SK-N-SH (cell line): ENCODE measurements around the gene ANKRD39. TPM values are rescaled to one million over a fixed set of nuclear protein-coding genes. Genes with fewer than 3 reads are reported as not detected.

Source experiments
- CTCF ChIA-PET: fragments of 300-600, 350-600 bp; formaldehyde crosslinking; extraction: SDS; loops from one replicate; lab custom pipeline; 2021; lab: Yijun Ruan, JAX
- POLR2A ChIA-PET: fragments of 350-600 bp; sonication (Branson Sonifier 250); formaldehyde crosslinking; extraction: SDS; loops from one replicate; lab custom pipeline; 2020; ENCODE audit warnings: antibody characterized with exemption, inconsistent platforms; lab: Yijun Ruan, JAX
- DNase-seq: peaks from one replicate; pipeline ENCODE4 v3.0.0; 2012
- H2AFZ ChIP-seq: fragments of 200-600 bp; sonication (generic); 2 replicates; pipeline ENCODE4 v1.8.1; 2016; ENCODE audit warnings: antibody characterized with exemption, mild to moderate bottlenecking, low read depth
- H3F3A ChIP-seq: fragments of 200-600 bp; sonication (generic); replicated peaks from 2 replicates; pipeline ENCODE3; 2016; ENCODE audit warnings: antibody characterized with exemption, mild to moderate bottlenecking; ENCODE audit not compliant: insufficient read depth
- H3K27ac ChIP-seq, 2 experiments: fragments of 200-500 bp in 1 of 2; fragments of 200-600 bp in 1 of 2; sonication (Bioruptor generic) in 1 of 2; sonication (generic), shearing (Covaris generic) in 1 of 2; 2 replicates each; pipeline versions ENCODE4 v1.5.1 to v1.6.1; 2014 to 2016; ENCODE audit warnings: low read depth in 2 of 2, inconsistent platforms in 1 of 2, low read length in 1 of 2, mild to moderate bottlenecking in 1 of 2, mixed read lengths in 1 of 2
- H3K27me3 ChIP-seq: fragments of 200-600 bp; sonication (generic), shearing (Covaris generic); 2 replicates; pipeline ENCODE4 v1.6.1; 2016; ENCODE audit warnings: mixed run types; ENCODE audit not compliant: insufficient read depth
- H3K36me3 ChIP-seq, 2 experiments: fragments of 200-500 bp in 1 of 2; fragments of 200-600 bp in 1 of 2; sonication (Bioruptor generic) in 1 of 2; sonication (generic) in 1 of 2; replicated peaks in 1 of 2; 2 replicates each; pipeline versions ENCODE3 to v1.5.1; 2014 to 2016; ENCODE audit warnings: low read length in 1 of 2, mild to moderate bottlenecking in 1 of 2; ENCODE audit not compliant: insufficient read depth in 2 of 2, control insufficient read depth in 1 of 2
- H3K4me1 ChIP-seq, 2 experiments: fragments of 200-500 bp in 1 of 2; fragments of 200-600 bp in 1 of 2; sonication (Bioruptor generic) in 1 of 2; sonication (generic), shearing (Covaris generic) in 1 of 2; 2 replicates each; pipeline versions ENCODE4 v1.5.1 to v1.6.1; 2014 to 2016; ENCODE audit warnings: low read depth in 1 of 2, low read length in 1 of 2, mixed run types in 1 of 2; ENCODE audit not compliant: insufficient read depth in 2 of 2, control insufficient read depth in 1 of 2
- H3K4me2 ChIP-seq: fragments of 200-600 bp; sonication (generic), shearing (Covaris generic); 2 replicates; pipeline ENCODE4 v1.6.1; 2017; ENCODE audit warnings: mixed run types
- H3K4me3 ChIP-seq, 2 experiments: fragments of 200-500 bp in 1 of 2; fragments of 200-600 bp in 1 of 2; sonication (Bioruptor generic) in 1 of 2; sonication (generic), shearing (Covaris generic) in 1 of 2; 2 replicates each; pipeline versions ENCODE4 v1.5.1 to v1.8.1; 2014 to 2016; ENCODE audit warnings: low read depth in 2 of 2, inconsistent platforms in 1 of 2, low read length in 1 of 2, mild to moderate bottlenecking in 1 of 2, mixed read lengths in 1 of 2, moderate library complexity in 1 of 2
- H3K79me2 ChIP-seq: fragments of 200-600 bp; sonication (generic); 2 replicates; pipeline ENCODE4 v1.8.1; 2017; ENCODE audit warnings: mild to moderate bottlenecking; ENCODE audit not compliant: insufficient read depth
- H3K9ac ChIP-seq: fragments of 200-600 bp; sonication (generic); 2 replicates; pipeline ENCODE4 v1.6.1; 2017; ENCODE audit warnings: mixed run types
- H3K9me2 ChIP-seq: fragments of 200-600 bp; sonication (generic); 2 replicates; pipeline ENCODE4 v1.6.1; 2017; ENCODE audit warnings: mixed run types
- H3K9me3 ChIP-seq: fragments of 200-600 bp; sonication (generic); 2 replicates; pipeline ENCODE4 v1.6.1; 2017; ENCODE audit warnings: mixed run types, mild to moderate bottlenecking, moderate library complexity
- H4K20me1 ChIP-seq: fragments of 200-600 bp; sonication (generic); 2 replicates; pipeline ENCODE4 v1.6.1; 2017; ENCODE audit warnings: mild to moderate bottlenecking, mixed run types; ENCODE audit not compliant: insufficient read depth
- CHD2 ChIP-seq: fragments of 150-350 bp; IDR thresholded peaks from 2 replicates; pipeline ENCODE4 v1.6.1; 2018; ENCODE audit warnings: low read length; ENCODE audit not compliant: partially characterized antibody
- ELF1 ChIP-seq: IDR thresholded peaks from 2 replicates; pipeline ENCODE4 v1.4.0; 2012
- EP300 ChIP-seq, 2 experiments: IDR thresholded peaks; 2 replicates each; pipeline versions ENCODE4 v1.4.0 to v1.6.1; 2012; ENCODE audit warnings: borderline replicate concordance in 1 of 2, low read depth in 1 of 2, low read length in 1 of 2
- EZH2phosphoT487 ChIP-seq: fragments of 200-600 bp; sonication (generic); IDR thresholded peaks from 2 replicates; pipeline ENCODE4 v1.6.1; 2017; ENCODE audit warnings: low read depth, mixed run types, mild to moderate bottlenecking, antibody characterized with exemption, moderate library complexity, borderline replicate concordance
- FOXJ3 ChIP-seq: sonication (generic); formaldehyde crosslinking; IDR thresholded peaks from 2 replicates; pipeline ENCODE4 v1.5.1; 2020; ENCODE audit warnings: mild to moderate bottlenecking, missing genetic modification reagents
- FOXM1 ChIP-seq: IDR thresholded peaks from 2 replicates; pipeline ENCODE4 v1.4.0; 2012; ENCODE audit warnings: low read depth, mild to moderate bottlenecking
- GABPA ChIP-seq: IDR thresholded peaks from 2 replicates; pipeline ENCODE4 v1.4.0; 2012; ENCODE audit warnings: low read depth, mild to moderate bottlenecking
- GATA2 ChIP-seq: sonication (generic); formaldehyde crosslinking; IDR thresholded peaks from 2 replicates; pipeline ENCODE4 v1.5.0; 2020; ENCODE audit warnings: mild to moderate bottlenecking, missing genetic modification reagents
- MXI1 ChIP-seq: IDR thresholded peaks from 2 replicates; pipeline ENCODE4 v1.6.1; 2012; ENCODE audit warnings: mild to moderate bottlenecking, low read depth, low read length, improper control_type of control experiment
- NFIC ChIP-seq: IDR thresholded peaks from 2 replicates; pipeline ENCODE4 v1.4.0; 2012; ENCODE audit warnings: borderline replicate concordance
- NRF1 ChIP-seq: IDR thresholded peaks from 2 replicates; pipeline ENCODE4 v1.6.1; 2012; ENCODE audit warnings: low read depth, mild to moderate bottlenecking, low read length
- RAD21 ChIP-seq: IDR thresholded peaks from 2 replicates; pipeline ENCODE4 v1.6.1; 2012; ENCODE audit warnings: mild to moderate bottlenecking, low read length
- RFX5 ChIP-seq: IDR thresholded peaks from 2 replicates; pipeline ENCODE4 v1.6.1; 2012; ENCODE audit warnings: mild to moderate bottlenecking, improper control_type of control experiment, low read length
- RXRA ChIP-seq: IDR thresholded peaks from 2 replicates; pipeline ENCODE4 v1.4.0; 2012; ENCODE audit warnings: low read depth, mild to moderate bottlenecking, borderline replicate concordance
- SIN3A ChIP-seq: IDR thresholded peaks from 2 replicates; pipeline ENCODE4 v1.6.1; 2012; ENCODE audit warnings: low read depth, mild to moderate bottlenecking, low read length, moderate library complexity, borderline replicate concordance
- TAF1 ChIP-seq: IDR thresholded peaks from 2 replicates; pipeline ENCODE4 v1.6.1; 2012; ENCODE audit warnings: low read depth, mild to moderate bottlenecking, low read length, moderate library complexity, borderline replicate concordance
- TCF12 ChIP-seq: IDR thresholded peaks from 2 replicates; pipeline ENCODE4 v1.4.0; 2012
- TEAD4 ChIP-seq: IDR thresholded peaks from 2 replicates; pipeline ENCODE4 v1.4.0; 2012; ENCODE audit warnings: mild to moderate bottlenecking, borderline replicate concordance; ENCODE audit not compliant: insufficient read depth
- ZBTB33 ChIP-seq: IDR thresholded peaks from 2 replicates; pipeline ENCODE4 v1.4.0; 2012; ENCODE audit warnings: low read depth, borderline replicate concordance
- WGBS: methylation state at CpG from one replicate; pipeline ENCODE4 v1.1.6; 2017; ENCODE audit warnings: low lambda C conversion rate; 5-methylcytosine and 5-hydroxymethylcytosine counted together
- polyA plus RNA-seq, 3 experiments: library from polyadenylated mRNA; depleted of rRNA; stranded (reverse); fragments of >200 nt; gene quantifications; 2 replicates each; pipeline ENCODE4 v1.2.3, GENCODE V29; 2012
- TF ChIP-seq, protein P1 (sequence below): fragments of 150-350 bp; IDR thresholded peaks from 2 replicates; pipeline ENCODE4 v1.6.1; 2017; ENCODE audit warnings: antibody characterized with exemption, low read length, low read depth, borderline replicate concordance
- TF ChIP-seq, protein P2 (sequence below): IDR thresholded peaks from 2 replicates; pipeline ENCODE4; 2012

Gene ANKRD39
- polyA plus RNA-seq, 1 of the 3 experiments (the other 2 are of a cell fraction) = 11.8 TPM

DNA sequence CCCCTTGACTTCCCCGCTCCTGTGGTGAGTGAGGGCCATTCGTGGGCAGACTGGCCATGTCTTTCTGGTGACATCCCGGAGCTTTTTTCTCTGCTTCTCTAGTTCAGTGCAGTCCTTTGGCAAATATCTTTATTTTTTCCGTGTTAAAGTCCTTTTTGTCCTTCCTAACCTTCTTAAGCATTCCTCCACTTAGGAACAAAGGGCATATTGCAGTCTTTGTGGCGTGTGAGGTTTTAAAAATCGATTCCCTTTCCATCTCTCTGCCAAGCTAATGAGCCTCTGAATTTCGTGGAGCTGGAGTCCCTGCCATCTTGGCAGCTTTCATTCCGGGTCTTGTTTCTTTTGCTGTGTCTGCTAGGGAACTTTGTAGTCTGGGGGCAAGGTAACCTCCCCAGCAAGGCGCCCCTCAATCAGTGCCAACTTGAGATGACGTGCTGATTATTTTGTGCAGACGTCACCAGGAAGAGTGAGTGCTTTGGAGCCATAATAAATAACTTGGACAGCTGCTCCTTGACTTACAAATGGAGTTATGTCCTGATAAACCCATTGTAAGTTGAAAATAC is 36.6 kb downstream of the ANKRD39 start:
- DNase-seq = no peak
- H3K4me2 ChIP-seq = no peak overlapping the region
- ChIA-PET CTCF (interaction anchor here (1.3 to 5.6 kb wide), 3 partner anchors 21 to 132 kb away, joined by 3 to 35 read pairs (median 13); partner anchors contain the start of gene ANKRD39), POLR2A (no interaction called here)
- H2AFZ ChIP-seq = no peak overlapping the region
- no peak overlapping the region for H3K9ac ChIP-seq
- no peaks in the 10 kb centered on the region for H3K9me3 ChIP-seq
- H3K27ac ChIP-seq = no peak overlapping the region
- H3K79me2 ChIP-seq = peaks cover 7% of the 10 kb centered on the region; the same call in 1 of the 2 replicates
- peaks cover 0 to 4% of the 10 kb centered on the region in 2 experiments for H3K36me3 ChIP-seq
- H4K20me1 ChIP-seq = peaks cover 31% of the 10 kb centered on the region
- peaks cover 7% of the 10 kb centered on the region for H3F3A ChIP-seq
- H3K9me2 ChIP-seq = no peaks in the 10 kb centered on the region
- peaks cover 5 to 47% of the 10 kb centered on the region in 2 experiments; a peak in 2 of 4 replicates for H3K4me1 ChIP-seq
- H3K4me3 ChIP-seq = no peak overlapping the region
- 94% methylated on average over 10 of the region's 11 CpGs for WGBS
- no peaks in the 10 kb centered on the region for H3K27me3 ChIP-seq
- TF ChIP-seq MXI1 (no peak), NRF1 (no peak), EZH2phosphoT487 (no peak), ELF1 (no peak), GATA2 (CRISPR knock-in tag) (no peak), RAD21 (no peak), CHD2 (no peak), TAF1 (no peak), TEAD4 (no peak), RXRA (no peak), EP300 (IDR thresholded peaks at IDR 0.05; ENCODE audit: borderline replicate concordance in 1 of 2, low read depth in 1 of 2, low read length in 1 of 2) (no peak), GABPA (no peak), TCF12 (no peak)
- TF ChIP-seq, protein P1, sequence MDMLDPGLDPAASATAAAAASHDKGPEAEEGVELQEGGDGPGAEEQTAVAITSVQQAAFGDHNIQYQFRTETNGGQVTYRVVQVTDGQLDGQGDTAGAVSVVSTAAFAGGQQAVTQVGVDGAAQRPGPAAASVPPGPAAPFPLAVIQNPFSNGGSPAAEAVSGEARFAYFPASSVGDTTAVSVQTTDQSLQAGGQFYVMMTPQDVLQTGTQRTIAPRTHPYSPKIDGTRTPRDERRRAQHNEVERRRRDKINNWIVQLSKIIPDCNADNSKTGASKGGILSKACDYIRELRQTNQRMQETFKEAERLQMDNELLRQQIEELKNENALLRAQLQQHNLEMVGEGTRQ = no peak

DNA sequence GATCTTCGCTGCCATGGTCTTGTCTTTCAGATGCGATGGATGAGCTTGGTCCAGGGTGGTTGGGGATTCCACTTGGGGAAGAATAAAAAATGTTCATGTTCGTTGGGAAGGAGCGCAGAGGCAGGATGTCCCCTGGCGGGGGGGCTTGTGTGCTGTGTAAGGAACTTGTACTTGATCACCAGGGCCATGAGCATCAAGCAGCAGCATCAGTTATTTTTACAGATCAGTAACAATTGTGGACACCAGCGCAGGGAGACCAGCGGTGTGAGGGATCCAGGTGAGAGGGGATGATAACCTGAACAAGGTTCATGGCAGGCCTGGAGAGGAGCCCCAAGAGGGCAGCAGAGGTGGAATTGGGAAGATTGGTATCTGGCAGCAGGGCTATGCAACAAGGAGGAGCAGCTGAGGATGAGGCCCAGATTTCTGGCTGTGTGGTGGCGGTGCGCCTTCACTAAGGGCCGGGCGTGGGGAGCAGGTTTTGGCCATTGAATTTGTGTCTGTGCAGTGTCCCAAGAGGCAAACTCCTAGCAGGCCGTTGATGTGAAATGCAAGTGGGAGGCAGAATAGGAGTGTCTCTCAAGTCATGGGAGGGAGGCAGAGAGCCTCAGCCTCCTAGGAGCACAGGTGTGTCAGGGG is 37.8 kb downstream of the ANKRD39 start:
- no peaks in the 10 kb centered on the region for H3K9me3 ChIP-seq
- peaks cover 7% of the 10 kb centered on the region; the same call in 1 of the 2 replicates for H3K79me2 ChIP-seq
- no peak overlapping the region for H2AFZ ChIP-seq
- 91% methylated on average over 12 of the region's 12 CpGs for WGBS
- no peak overlapping the region for H3K27ac ChIP-seq
- peaks cover 0 to under 1% of the 10 kb centered on the region in 2 experiments for H3K36me3 ChIP-seq
- no peak overlapping the region for H3K4me3 ChIP-seq
- H3K27me3 ChIP-seq = no peaks in the 10 kb centered on the region
- peaks cover 9% of the 10 kb centered on the region for H3F3A ChIP-seq
- no peaks in the 10 kb centered on the region for H3K9me2 ChIP-seq
- ChIA-PET POLR2A (no interaction called here), CTCF (interaction anchor here (1.0 to 5.6 kb wide), 5 partner anchors 19 to 133 kb away, joined by 3 to 35 read pairs (median 5); partner anchors contain the start of genes ANKRD39 and CNNM4)
- no peak overlapping the region for H3K9ac ChIP-seq
- H3K4me2 ChIP-seq = no peak overlapping the region
- H3K4me1 ChIP-seq = peaks cover 5 to 51% of the 10 kb centered on the region in 2 experiments; a peak in 3 of 4 replicates
- no peak for DNase-seq
- peaks cover 31% of the 10 kb centered on the region for H4K20me1 ChIP-seq
- TF ChIP-seq TAF1 (no peak), MXI1 (no peak), FOXJ3 (CRISPR knock-in tag) (no peak), SIN3A (no peak), ZBTB33 (no peak), RFX5 (no peak), NFIC (no peak), FOXM1 (no peak), EZH2phosphoT487 (no peak), TEAD4 (no peak)
- TF ChIP-seq, protein P2, sequence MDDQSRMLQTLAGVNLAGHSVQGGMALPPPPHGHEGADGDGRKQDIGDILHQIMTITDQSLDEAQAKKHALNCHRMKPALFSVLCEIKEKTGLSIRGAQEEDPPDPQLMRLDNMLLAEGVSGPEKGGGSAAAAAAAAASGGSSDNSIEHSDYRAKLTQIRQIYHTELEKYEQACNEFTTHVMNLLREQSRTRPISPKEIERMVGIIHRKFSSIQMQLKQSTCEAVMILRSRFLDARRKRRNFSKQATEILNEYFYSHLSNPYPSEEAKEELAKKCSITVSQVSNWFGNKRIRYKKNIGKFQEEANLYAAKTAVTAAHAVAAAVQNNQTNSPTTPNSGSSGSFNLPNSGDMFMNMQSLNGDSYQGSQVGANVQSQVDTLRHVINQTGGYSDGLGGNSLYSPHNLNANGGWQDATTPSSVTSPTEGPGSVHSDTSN = no peak
- TF ChIP-seq, protein P1 = no peak
